Measurements from ENCODE around the gene ATP9B.
"Not testable (repeated sequence)": the region's sequence is repeated elsewhere in the genome, so short reads cannot be mapped to it uniquely, and the experiment has no call there.

ATP9B gene

DNA sequence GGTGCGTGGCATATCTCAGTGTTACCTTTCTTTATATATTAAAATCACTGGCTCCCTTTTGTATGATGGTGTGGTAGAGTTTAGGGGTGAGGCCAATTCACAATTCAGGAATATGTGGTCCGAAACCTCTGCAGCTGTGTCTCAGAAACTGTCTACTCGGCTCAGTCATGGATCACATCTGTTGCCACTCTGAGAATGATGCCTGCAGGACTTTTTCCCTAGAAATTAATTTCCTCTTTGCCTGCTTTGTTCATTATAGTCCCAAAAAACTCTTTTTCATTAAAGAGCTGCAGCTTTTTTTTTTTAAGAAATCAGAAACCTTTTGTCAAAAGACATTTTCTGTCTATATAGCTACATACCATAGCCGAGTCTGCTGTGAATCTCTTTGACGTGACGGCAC, 221.7 kb downstream of the ATP9B start:
- no peak for DNase-seq (ENCODE audit: low read depth)

DNA sequence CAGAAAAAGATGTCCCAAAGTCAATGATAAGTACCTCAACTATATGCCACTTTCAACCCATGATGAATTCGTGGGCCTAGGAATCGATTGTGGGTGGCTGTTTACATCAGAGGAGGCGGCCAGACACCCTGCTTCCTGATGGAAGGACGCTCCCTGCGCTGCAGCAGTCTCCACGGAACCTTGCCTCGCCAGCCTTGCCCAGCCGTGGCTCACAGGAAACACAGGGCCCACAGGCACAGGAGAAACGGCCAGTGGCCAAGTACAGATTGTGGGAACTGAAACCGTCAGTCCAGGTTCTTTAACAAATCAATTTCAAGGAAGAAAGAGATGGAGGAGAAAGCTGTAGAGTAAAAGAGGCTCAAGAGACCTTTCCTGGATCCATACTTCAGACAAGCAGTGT, 225.0 kb downstream of the ATP9B start:
- DNase-seq (ENCODE audit: low read depth), result no peak

DNA sequence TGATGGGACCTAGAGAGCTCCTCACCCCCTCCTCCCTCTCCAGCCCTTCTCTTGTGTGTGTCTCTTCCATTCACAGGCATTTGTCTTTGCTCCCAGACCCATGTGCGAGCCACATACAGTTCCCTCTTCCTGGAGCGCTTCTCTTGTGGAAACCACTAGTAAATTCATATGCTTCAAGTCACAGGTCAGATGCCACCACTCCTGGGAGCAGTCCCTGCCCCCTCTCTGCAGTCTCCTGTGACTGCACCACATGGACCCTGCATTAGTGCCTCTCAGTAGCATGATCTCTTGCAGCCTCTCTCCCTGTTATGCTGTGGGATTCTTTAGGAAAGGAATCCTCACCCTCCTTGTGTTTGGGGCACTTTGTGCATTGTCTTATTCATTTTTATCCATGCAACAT, 230.1 kb downstream of the ATP9B start:
- no peak for DNase-seq (ENCODE audit: low read depth)

DNA sequence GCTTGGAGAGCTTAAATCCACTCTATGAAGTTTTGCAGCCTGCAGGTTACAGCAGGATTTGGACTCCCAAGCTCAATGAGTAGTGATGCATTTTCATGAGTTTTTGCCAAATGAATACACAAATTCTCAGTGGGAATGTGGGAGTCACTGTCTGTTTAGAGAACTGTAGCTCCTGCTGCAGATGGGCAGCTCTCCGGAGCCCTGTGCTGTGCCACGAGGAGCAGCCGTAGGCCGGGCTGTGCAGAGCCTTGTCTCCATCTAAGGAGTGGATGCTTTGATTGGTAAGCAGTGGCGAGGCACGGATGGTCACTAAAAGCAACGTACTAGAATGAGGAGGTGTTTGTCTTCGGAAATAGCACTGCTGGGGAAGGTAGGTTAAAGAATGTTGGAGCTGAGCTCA, 230.5 kb downstream of the ATP9B start:
- no peak for DNase-seq (ENCODE audit: low read depth)

- no peak for DNase-seq (ENCODE audit: low read depth)
Measured at GRCh38 chr18:79300413-79300812, 231.2 kb downstream of the ATP9B start.

GRCh38 chr18:79302120-79302519, 232.9 kb downstream of the ATP9B start:
- no peak for DNase-seq (ENCODE audit: low read depth)

DNA sequence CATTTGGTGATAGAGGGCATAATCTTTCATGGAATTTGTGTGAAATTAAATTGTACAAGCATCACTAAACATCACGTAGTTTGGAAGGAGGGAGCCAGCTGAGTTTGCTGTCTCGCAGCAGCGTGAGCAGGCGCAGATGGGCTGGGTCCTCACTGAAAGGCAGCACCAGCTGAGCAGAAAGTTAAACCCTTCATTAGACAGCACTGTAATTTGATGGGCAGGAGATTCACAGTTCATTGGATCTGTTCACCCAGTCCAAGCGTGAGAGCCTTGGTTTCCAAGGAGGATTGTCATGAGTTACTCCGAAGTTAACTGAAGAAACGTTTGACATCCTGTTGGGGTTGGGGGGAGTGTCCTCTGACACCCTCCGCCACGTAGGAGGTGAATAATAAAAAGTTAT, 236.7 kb downstream of the ATP9B start:
- no peak for DNase-seq (ENCODE audit: low read depth)

GRCh38 chr18:79309614-79310358, 240.6 kb downstream of the ATP9B start:
- no peak for DNase-seq (ENCODE audit: low read depth)

- DNase-seq (ENCODE audit: low read depth), result no peak
Measured at GRCh38 chr18:79314838-79315388, 245.7 kb downstream of the ATP9B start.

- DNase-seq (ENCODE audit: low read depth), result no peak
Measured at GRCh38 chr18:79315596-79315995, 246.4 kb downstream of the ATP9B start.

DNA sequence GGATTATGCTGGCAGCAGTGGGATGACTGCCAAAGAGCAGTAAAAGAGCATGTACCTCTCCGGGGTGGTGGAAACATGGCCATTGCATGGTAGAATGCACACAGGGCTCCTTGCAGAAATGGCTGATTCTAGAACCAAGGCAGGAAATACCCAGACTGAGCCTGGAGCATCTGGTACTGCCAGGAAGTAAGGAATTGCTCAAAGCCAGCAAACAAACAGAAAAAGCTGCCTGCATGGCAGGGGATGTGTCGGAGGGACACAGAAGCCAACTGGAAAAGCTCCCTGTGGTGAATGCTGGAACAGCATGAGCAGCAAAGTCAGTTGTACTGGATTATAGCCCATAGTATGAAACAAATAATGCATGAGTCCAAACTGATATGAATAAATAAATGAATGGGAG, 248.5 kb downstream of the ATP9B start:
- DNase-seq (ENCODE audit: low read depth), result no peak

DNA sequence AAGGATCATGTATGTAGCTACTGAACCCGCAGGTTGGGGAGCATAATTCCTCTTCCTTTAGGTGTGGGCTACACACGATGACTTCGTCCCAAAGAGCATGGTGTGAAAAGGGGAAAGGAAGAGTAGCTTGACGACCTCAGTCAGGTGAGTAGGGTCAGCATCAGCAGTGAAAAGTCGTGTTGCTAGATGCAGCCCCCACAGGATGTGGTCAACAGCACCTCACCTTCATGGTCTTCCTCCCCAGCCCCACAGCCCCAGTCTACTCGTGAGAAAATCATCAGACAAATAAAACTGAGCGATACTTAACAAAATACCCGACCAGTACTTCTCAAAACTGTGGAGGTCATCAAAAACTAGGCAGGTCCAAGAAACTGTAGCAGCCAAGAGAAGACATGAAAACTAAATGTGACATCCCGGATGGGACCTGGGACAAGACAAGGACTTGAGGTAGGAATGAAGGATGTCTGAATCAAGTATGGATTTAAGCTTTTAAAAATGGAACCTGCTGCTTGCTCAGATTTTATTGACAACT, 249.0 kb downstream of the ATP9B start:
- no peak for DNase-seq (ENCODE audit: low read depth)

DNA sequence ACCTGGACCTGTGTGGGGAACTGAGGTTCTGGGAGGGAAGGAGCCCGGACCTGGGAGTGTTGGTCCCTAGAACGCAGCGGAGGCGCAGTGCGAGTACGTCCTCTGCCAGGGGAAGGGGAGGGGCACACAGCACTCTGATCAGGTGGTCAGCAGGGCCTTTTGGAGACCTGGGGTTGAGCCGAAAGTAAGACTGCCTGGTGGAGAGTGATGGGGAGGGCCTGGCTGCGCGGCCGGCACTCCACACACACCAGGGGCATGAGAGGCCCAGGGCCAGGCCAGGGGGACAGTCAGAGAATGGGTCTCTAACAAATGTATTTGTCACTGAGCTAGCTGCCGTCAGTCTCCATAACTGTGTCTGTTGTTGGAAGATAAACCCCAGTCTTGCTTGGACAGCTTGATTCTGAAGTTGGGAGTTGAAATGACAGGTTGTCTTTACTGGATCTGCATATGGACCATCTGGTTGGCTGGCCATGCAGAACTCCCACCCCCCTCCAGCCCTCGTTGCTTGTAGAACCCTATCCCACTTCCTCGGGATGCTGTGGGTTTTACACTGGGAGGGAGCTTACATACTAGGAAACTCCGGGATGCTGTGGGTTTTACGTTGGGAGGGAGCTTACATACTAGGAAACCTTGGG, 251.1 kb downstream of the ATP9B start:
- DNase-seq (ENCODE audit: low read depth), result no peak

DNA sequence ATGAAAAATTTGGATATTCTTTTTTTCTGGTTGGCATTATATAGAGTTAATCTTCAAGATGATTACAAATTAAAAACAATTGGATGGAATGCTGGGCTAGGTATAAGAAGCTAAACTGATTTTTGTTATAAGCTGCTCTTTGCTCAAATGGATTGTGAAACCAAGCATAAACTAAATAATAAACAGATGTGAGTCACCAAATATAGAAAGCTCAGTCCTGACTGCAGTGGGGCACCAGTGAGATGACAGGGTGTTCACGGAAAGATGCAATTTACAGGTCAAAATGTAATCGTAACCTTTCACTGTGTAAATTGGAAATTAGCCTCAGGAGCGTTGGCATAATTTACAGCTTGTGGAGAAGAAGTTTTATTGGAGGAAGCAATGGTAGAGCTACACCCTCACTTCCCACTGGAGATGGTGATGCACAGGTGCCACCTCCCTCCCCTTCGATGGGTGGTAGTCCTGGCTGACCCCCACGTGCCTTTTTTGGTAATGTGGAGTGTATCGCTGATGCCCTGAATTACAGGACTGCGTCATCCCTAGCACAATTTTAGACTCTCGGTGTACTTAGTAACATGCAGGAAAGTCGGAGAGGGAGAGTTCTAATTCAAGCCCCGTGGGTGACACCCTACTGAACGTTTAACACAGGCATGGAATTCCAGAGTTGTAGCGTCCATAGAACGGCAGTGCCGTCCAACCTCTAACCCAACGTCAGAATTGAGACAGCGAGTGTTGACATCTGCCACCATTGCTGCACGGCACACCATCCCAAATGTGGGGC, 252.6 kb downstream of the ATP9B start:
- no peak for DNase-seq (ENCODE audit: low read depth)

DNA sequence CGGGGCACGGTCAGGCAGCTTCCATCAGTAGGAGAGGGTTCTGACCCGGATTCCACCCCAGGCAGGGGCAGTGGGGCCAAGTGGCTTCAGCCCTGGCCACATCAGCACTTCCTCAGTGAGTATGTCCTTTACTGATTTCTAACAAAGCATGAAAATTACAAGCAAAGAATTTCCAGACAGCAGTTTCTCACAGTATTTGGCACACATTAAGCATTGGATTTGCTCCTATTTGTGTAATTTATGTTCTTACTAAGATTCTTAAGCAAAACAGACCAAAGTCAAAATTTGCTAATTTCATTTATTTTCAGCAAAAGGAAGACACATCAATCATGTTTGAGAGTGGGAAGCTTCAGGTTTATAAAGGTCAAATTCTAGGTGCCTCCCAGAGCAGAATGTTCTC, 253.2 kb downstream of the ATP9B start:
- DNase-seq (ENCODE audit: low read depth), result no peak

- no peak for DNase-seq (ENCODE audit: low read depth)
Measured at GRCh38 chr18:79323471-79323870, 254.3 kb downstream of the ATP9B start.

DNA sequence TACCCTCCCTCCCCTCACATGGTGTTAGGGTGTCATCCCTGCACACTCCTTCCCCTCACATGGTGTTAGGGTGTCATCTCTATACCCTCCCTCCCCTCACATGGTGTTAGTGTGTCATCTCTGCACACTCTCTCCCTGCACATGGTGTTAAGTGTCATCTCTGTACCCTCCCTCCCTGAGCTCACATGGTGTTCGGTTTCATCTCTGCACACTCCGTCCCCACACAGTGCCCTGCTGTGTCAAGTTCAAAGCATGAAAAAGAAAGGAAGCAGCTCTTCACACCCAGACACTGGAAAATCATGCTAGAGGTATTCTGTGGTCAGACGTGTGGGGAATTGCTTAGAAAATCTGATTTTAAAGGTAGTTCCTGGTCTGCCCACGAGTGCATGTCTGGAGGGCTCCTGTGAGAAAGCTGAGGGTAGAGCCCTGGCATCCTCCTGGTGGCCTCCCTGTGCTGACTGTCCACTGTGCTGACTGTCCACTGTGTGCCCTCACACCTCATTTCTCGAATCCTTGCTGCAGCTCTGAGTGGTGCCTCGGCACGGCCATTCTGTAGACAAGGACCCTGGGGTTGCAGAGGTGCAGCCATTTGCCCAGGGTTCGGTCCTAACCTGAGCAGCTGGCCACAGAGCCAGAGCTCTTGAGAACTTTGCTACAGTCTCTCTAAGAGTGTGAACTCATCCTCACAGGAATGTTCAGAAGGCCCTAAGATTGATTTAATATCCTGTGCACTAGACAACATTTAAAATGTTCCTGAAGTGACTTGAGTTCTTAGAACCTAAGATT, 257.4 kb downstream of the ATP9B start:
- no peak for DNase-seq (ENCODE audit: low read depth)

GRCh38 chr18:79327199-79327721, 258.1 kb downstream of the ATP9B start:
- no peak for DNase-seq (ENCODE audit: low read depth)

GRCh38 chr18:79327915-79328314, 258.7 kb downstream of the ATP9B start:
- not testable (repeated sequence) for DNase-seq (ENCODE audit: low read depth)

GRCh38 chr18:79328887-79329286, 259.7 kb downstream of the ATP9B start:
- DNase-seq (ENCODE audit: low read depth), result no peak

GRCh38 chr18:79329786-79330185, 260.6 kb downstream of the ATP9B start:
- no peak for DNase-seq (ENCODE audit: low read depth)

DNA sequence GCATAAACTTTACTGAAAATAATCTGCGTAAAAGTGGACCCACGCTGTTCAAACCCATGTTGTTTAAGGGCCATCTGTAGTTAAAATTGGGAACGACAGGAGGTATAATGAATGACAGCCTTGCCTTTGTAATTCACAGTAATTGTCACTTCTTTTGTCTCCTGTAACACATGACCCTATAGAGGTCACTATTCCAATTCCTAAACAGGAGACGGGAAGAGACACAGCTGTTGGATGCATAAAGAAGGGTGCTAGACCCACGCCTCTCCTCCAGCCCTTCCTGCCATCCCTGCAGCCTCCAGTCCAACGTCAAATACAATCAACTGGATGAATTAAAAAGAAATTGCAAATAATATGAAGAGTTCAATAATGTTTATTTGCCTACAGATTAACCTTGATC, 263.5 kb downstream of the ATP9B start:
- DNase-seq (ENCODE audit: low read depth), result no peak
